Stomach (tissue), 9 donors: ENCODE results near the gene CDH22. TPM values are rescaled to one million over a fixed set of nuclear protein-coding genes. Genes with fewer than 3 reads are reported as not detected.

Source experiments
- DNase-seq, 2 donors: peaks; one replicate each; pipeline versions ENCODE4 v3.0.0 to v3.0.0-alpha.2; 2013 to 2019
- H3K27ac ChIP-seq, 5 donors: fragments of 200-600 bp in 4 of 5; sonication (generic) in 4 of 5; one replicate each; pipeline ENCODE4 v1.5.1; 2013 to 2019; ENCODE audit warnings: mild to moderate bottlenecking in 1 of 5, moderate library complexity in 1 of 5
- H3K27me3 ChIP-seq, 3 donors: fragments of 200-600 bp; sonication (generic); one replicate each; pipeline ENCODE4 v1.5.1; 2017 to 2019; ENCODE audit warnings: mixed run types in 1 of 3
- H3K36me3 ChIP-seq, 4 donors: fragments of 200-600 bp; sonication (generic); 1 replicate in 3 of 4; 2 replicates in 1 of 4; pipeline ENCODE4 v1.5.1; 2016 to 2019
- H3K4me1 ChIP-seq, 4 donors: fragments of 200-600 bp; sonication (generic); one replicate each; pipeline ENCODE4 v1.5.1; 2016 to 2019
- H3K4me3 ChIP-seq, 4 donors: fragments of 200-600 bp; sonication (generic) in 3 of 4; one replicate each; pipeline ENCODE4 v1.5.1; 2016 to 2019; ENCODE audit warnings: mild to moderate bottlenecking in 1 of 4
- H3K9me3 ChIP-seq, 4 donors: fragments of 200-600 bp; sonication (generic); one replicate each; pipeline ENCODE4 v1.5.1; 2016 to 2019
- EP300 ChIP-seq: sonication (generic); formaldehyde crosslinking; IDR thresholded peaks from one replicate; pipeline ENCODE4 v1.6.1; 2017; ENCODE audit warnings: antibody characterized with exemption
- POLR2A ChIP-seq, 4 donors: fragments of 450-650 bp; IDR thresholded peaks; one replicate each; pipeline ENCODE4 v1.6.1; 2016; ENCODE audit warnings: antibody characterized with exemption in 4 of 4, control low read depth in 2 of 4, mild to moderate bottlenecking in 1 of 4, moderate library complexity in 1 of 4
- POLR2AphosphoS5 ChIP-seq, 3 donors: sonication (generic); formaldehyde crosslinking; IDR thresholded peaks; one replicate each; pipeline ENCODE4 v1.6.1; 2016; ENCODE audit warnings: antibody characterized with exemption in 3 of 3
- WGBS, 5 donors: extraction: QIAGEN DNeasy Blood & Tissue Kit in 3 of 5; methylation state at CpG; one replicate each; pipeline versions ENCODE4 v1.1.5 to v1.1.7; 2013 to 2018; 5-methylcytosine and 5-hydroxymethylcytosine counted together
- intact Hi-C: fragments of 100-400 bp; cut with DNase I; formaldehyde crosslinking; loops from one replicate; pipeline ENCODE4 v1.15.1; 2023; ENCODE audit warnings: low total_unique reads
- polyA plus RNA-seq, 3 donors: library from polyadenylated mRNA; stranded (reverse); fragments of 200-250 nt; gene quantifications; one replicate each; pipeline ENCODE4 v1.2.3, GENCODE V29; 2013
- total RNA-seq, 5 donors: library from RNA; depleted of rRNA; stranded (reverse); fragments of >200 nt; gene quantifications; one replicate each; pipeline versions ENCODE4 v1.1.0 to v1.2.3, GENCODE V29; 2014 to 2016
- TF ChIP-seq, protein P1 (sequence below), 7 experiments: fragments of 450-650 bp in 4 of 7; fragments of 200-600 bp in 3 of 7; sonication (generic) in 3 of 7; IDR thresholded peaks; one replicate each; pipeline ENCODE4 v1.5.1; 2016 to 2019; ENCODE audit warnings: antibody characterized with exemption in 7 of 7, control low read depth in 2 of 7, mild to moderate bottlenecking in 1 of 7
- donor health status: healthy with polysubstance abuse.
- donor health status: Bipolar disorder and iron deficiency.
- donor health status: healthy.

Gene CDH22
- total and polyA plus RNA-seq, 8 donors, result 0.18 to 0.60 (median 0.19) TPM; not detected in 5

GRCh38 chr20:46182276-46183200 is 125.8 kb downstream of the CDH22 start:
- intact Hi-C loops, result no loop called here
- no peak for DNase-seq
- H3K4me3 ChIP-seq, result no peak overlapping the region
- H3K27ac ChIP-seq, result no peak overlapping the region
- no peak for TF ChIP-seq POLR2AphosphoS5 (IDR thresholded peaks at IDR 0.05)
- TF ChIP-seq, protein P1, sequence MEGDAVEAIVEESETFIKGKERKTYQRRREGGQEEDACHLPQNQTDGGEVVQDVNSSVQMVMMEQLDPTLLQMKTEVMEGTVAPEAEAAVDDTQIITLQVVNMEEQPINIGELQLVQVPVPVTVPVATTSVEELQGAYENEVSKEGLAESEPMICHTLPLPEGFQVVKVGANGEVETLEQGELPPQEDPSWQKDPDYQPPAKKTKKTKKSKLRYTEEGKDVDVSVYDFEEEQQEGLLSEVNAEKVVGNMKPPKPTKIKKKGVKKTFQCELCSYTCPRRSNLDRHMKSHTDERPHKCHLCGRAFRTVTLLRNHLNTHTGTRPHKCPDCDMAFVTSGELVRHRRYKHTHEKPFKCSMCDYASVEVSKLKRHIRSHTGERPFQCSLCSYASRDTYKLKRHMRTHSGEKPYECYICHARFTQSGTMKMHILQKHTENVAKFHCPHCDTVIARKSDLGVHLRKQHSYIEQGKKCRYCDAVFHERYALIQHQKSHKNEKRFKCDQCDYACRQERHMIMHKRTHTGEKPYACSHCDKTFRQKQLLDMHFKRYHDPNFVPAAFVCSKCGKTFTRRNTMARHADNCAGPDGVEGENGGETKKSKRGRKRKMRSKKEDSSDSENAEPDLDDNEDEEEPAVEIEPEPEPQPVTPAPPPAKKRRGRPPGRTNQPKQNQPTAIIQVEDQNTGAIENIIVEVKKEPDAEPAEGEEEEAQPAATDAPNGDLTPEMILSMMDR (IDR thresholded peaks at IDR 0.05), result no peak
- no peak for TF ChIP-seq EP300
- no peak for TF ChIP-seq POLR2A (IDR thresholded peaks at IDR 0.05)
- 47 to 50% (median 48%) methylated on average over 13 of the region's 13 CpGs for WGBS, 5 donors
- H3K9me3 ChIP-seq, result no peaks in the 10 kb centered on the region
- no peaks in the 10 kb centered on the region for H3K4me1 ChIP-seq
- peaks cover 0 to 72% (median 14%) of the 10 kb centered on the region in 3 donors for H3K27me3 ChIP-seq
- no peaks in the 10 kb centered on the region for H3K36me3 ChIP-seq

- H3K4me1 ChIP-seq, result peaks cover 0 to 2% (median under 1%) of the 10 kb centered on the region in 4 donors
These were observed 128.4 kb downstream of the CDH22 start for GRCh38 chr20:46179862-46180261.

GRCh38 chr20:46178891-46179290 is 129.4 kb downstream of the CDH22 start:
- Histone ChIP-seq H3K36me3 (no peaks in the 10 kb centered on the region), H3K4me3 (no peak overlapping the region), H3K4me1 (peaks cover 0 to 10% (median 4%) of the 10 kb centered on the region in 4 donors), H3K27ac (no peak overlapping the region), H3K27me3 (peaks cover 11 to 89% (median 49%) of the 10 kb centered on the region in 3 donors), H3K9me3 (no peaks in the 10 kb centered on the region)
- TF ChIP-seq, protein P1 (IDR thresholded peaks at IDR 0.05), result no peak
- no peak for TF ChIP-seq POLR2AphosphoS5 (IDR thresholded peaks at IDR 0.05)
- TF ChIP-seq EP300, result no peak
- no peak for TF ChIP-seq POLR2A (IDR thresholded peaks at IDR 0.05)
- intact Hi-C loops, result loop anchor here (10.0 kb wide), 1 partner anchor 154 kb away; the partner anchor contains the start of gene SLC12A5
- no peak for DNase-seq
- WGBS, 5 donors, result 51 to 59% (median 51%) methylated on average over 7 to 8 of the region's 8 CpGs

More at GRCh38 chr20:46179862-46180261, 128.4 kb downstream of the CDH22 start:
- no peak overlapping the region for H3K27ac ChIP-seq
- H3K27me3 ChIP-seq, result peaks cover 5 to 79% (median 39%) of the 10 kb centered on the region in 3 donors
- WGBS, 5 donors, result 57 to 71% (median 62%) methylated on average over 8 of the region's 8 CpGs
- no peaks in the 10 kb centered on the region for H3K9me3 ChIP-seq
- H3K36me3 ChIP-seq, result no peaks in the 10 kb centered on the region
- DNase-seq, result no peak
- no peak overlapping the region for H3K4me3 ChIP-seq
- TF ChIP-seq POLR2AphosphoS5 (IDR thresholded peaks at IDR 0.05), result no peak
- TF ChIP-seq POLR2A (IDR thresholded peaks at IDR 0.05), result no peak
- TF ChIP-seq, protein P1 (IDR thresholded peaks at IDR 0.05), result no peak
- no peak for TF ChIP-seq EP300
- intact Hi-C loops, result loop anchor here (10.0 kb wide), 1 partner anchor 155 kb away; the partner anchor contains the start of gene SLC12A5

- no peaks in the 10 kb centered on the region for H3K36me3 ChIP-seq
- no peak for TF ChIP-seq POLR2AphosphoS5 (IDR thresholded peaks at IDR 0.05)
- TF ChIP-seq EP300, result no peak
- TF ChIP-seq POLR2A (IDR thresholded peaks at IDR 0.05), result no peak
- TF ChIP-seq, protein P1 (IDR thresholded peaks at IDR 0.05), result no peak
- WGBS, 5 donors, result 80 to 85% (median 81%) methylated on average over 12 to 15 of the region's 15 CpGs
- intact Hi-C loops, result loop anchor here (10.0 kb wide), 1 partner anchor 153 kb away; the partner anchor contains the start of gene SLC12A5
- peaks cover 0 to 10% (median 4%) of the 10 kb centered on the region in 4 donors for H3K4me1 ChIP-seq
- no peaks in the 10 kb centered on the region for H3K9me3 ChIP-seq
- H3K4me3 ChIP-seq, result no peak overlapping the region
- peaks cover 14 to 94% (median 60%) of the 10 kb centered on the region in 3 donors for H3K27me3 ChIP-seq
- no peak overlapping the region for H3K27ac ChIP-seq
- no peak for DNase-seq
These were observed 130.5 kb downstream of the CDH22 start for GRCh38 chr20:46177768-46178167.
